GM23248 (cell line): ENCODE results near the gene ESYT2. TPM values are rescaled to one million over a fixed set of nuclear protein-coding genes. Genes with fewer than 3 reads are reported as not detected.

Source experiments
- DNase-seq: peaks from one replicate; pipeline ENCODE4 v3.0.0-alpha.2; 2015
- H2AFZ ChIP-seq: fragments of 200-600 bp; sonication (generic); 2 replicates; pipeline ENCODE4 v1.6.1; 2016; ENCODE audit warnings: antibody characterized with exemption
- H3F3A ChIP-seq: fragments of 200-600 bp; sonication (generic); 2 replicates; pipeline ENCODE4 v1.6.1; 2016; ENCODE audit warnings: mild to moderate bottlenecking, antibody characterized with exemption, mixed run types; ENCODE audit not compliant: insufficient read depth
- H3K27ac ChIP-seq: fragments of 200-600 bp; sonication (generic); 2 replicates; pipeline ENCODE4 v1.5.1; 2016; ENCODE audit warnings: mild to moderate bottlenecking
- H3K27me3 ChIP-seq: fragments of 200-600 bp; sonication (generic); replicated peaks from 2 replicates; pipeline ENCODE4 v1.6.1; 2016; ENCODE audit warnings: mild to moderate bottlenecking; ENCODE audit not compliant: insufficient read depth
- H3K36me3 ChIP-seq: fragments of 200-600 bp; sonication (generic); 2 replicates; pipeline ENCODE4 v1.6.1; 2016; ENCODE audit warnings: low read depth, mild to moderate bottlenecking
- H3K4me1 ChIP-seq: fragments of 200-600 bp; sonication (generic); 2 replicates; pipeline ENCODE4 v1.6.1; 2016; ENCODE audit warnings: mild to moderate bottlenecking; ENCODE audit not compliant: insufficient read depth
- H3K4me2 ChIP-seq: fragments of 200-600 bp; sonication (generic); one replicate; pipeline ENCODE4 v1.6.1; 2016; ENCODE audit warnings: mild to moderate bottlenecking; ENCODE audit not compliant: unreplicated experiment
- H3K4me3 ChIP-seq: fragments of 200-600 bp; sonication (generic); 2 replicates; pipeline ENCODE4 v1.5.1; 2016; ENCODE audit warnings: mild to moderate bottlenecking
- H3K79me2 ChIP-seq: fragments of 200-600 bp; sonication (generic); 2 replicates; pipeline ENCODE4 v1.6.1; 2016; ENCODE audit warnings: mild to moderate bottlenecking; ENCODE audit not compliant: insufficient read depth
- H3K9ac ChIP-seq: fragments of 200-600 bp; sonication (generic); 2 replicates; pipeline ENCODE4 v1.6.1; 2016; ENCODE audit warnings: mild to moderate bottlenecking
- H3K9me2 ChIP-seq: fragments of 200-600 bp; sonication (generic); 2 replicates; pipeline ENCODE4 v1.6.1; 2016; ENCODE audit warnings: mixed run types, mild to moderate bottlenecking, moderate library complexity; ENCODE audit not compliant: insufficient read depth
- H3K9me3 ChIP-seq: fragments of 200-600 bp; sonication (generic); one replicate; pipeline ENCODE4 v1.6.1; 2017; ENCODE audit warnings: low read depth
- H4K20me1 ChIP-seq: fragments of 200-600 bp; sonication (generic); 2 replicates; pipeline ENCODE4 v1.6.0; 2016; ENCODE audit not compliant: insufficient read depth
- EZH2 ChIP-seq: fragments of 200-600 bp; sonication (generic); IDR thresholded peaks from 2 replicates; pipeline ENCODE4 v1.6.1; 2018; ENCODE audit warnings: antibody characterized with exemption, mild to moderate bottlenecking; ENCODE audit not compliant: insufficient read depth, poor library complexity, severe bottlenecking
- EZH2phosphoT487 ChIP-seq: fragments of 200-600 bp; sonication (generic); IDR thresholded peaks from 2 replicates; pipeline ENCODE4 v1.6.1; 2018; ENCODE audit warnings: antibody characterized with exemption, moderate library complexity, mild to moderate bottlenecking, low read depth; ENCODE audit not compliant: insufficient read depth
- WGBS, 2 experiments: methylation state at CpG; one replicate each; pipeline ENCODE4 v1.1.6; 2015 to 2017; ENCODE audit warnings: low lambda C conversion rate in 2 of 2, low coverage in 1 of 2; ENCODE audit errors: missing lambda C conversion rate in 2 of 2; 5-methylcytosine and 5-hydroxymethylcytosine counted together
- in situ Hi-C: fragments of 300-500 bp; cut with MboI; formaldehyde crosslinking; loops from 2 replicates; pipeline ENCODE4 v1.15.0; 2020
- polyA plus RNA-seq: library from polyadenylated mRNA; unstranded; fragments of >200 nt; fragmentation: Nextera tagmentation; extraction: Ambion mirVana; gene quantifications from 2 replicates; pipeline ENCODE4 v1.2.1, GENCODE V29; 2016
- total RNA-seq: library from RNA; depleted of rRNA; stranded (reverse); fragments of >200 nt; shearing (Covaris generic); gene quantifications from 2 replicates; pipeline ENCODE4 v1.2.3, GENCODE V29; 2014

Gene ESYT2
- total and polyA plus RNA-seq, 2 experiments from 2014 or later, result 49.9 to 129 TPM

DNA sequence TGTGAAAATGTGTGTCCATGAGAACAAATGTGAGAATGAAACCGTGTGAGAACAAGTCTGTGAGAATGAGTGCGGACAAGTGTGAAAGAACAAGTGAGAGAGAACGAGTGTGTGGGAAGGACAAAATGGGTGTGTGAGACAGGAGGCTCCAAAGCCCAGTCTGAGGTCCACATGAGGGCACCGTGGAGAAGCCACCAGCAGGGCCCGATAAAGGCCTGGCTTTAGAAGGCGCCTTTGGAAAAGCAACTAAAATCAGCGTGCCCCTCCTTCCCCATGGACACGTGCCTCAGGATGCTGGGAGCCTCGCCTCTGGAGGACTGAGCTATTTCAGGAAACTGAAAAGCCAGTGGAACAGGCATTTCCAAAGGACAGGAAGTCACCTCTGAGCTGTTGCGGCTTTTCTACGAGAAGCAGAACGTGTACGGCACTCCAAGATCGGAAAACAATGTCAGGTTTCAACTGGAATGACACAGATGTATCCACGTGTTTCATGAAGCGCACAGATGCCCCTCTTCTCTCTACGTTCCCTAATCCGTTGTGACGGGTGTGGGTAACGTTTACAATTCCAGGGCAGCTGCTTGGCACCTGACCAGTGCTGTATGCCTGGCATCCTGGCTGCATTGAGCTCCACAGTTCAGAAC, 46.4 kb downstream of the ESYT2 start:
- WGBS, 2 experiments, result 61 to 63% methylated on average over 20 of the region's 20 CpGs
- in situ Hi-C loops, result no loop called here
- no peak overlapping the region for H3K27ac ChIP-seq

GRCh38 chr7:158781974-158782664, 47.2 kb downstream of the ESYT2 start:
- Histone ChIP-seq H2AFZ (no peak overlapping the region), H3K9me3 (no peaks in the 10 kb centered on the region), H3K36me3 (peaks cover 29% of the 10 kb centered on the region), H3K4me1 (no peaks in the 10 kb centered on the region), H3K4me3 (no peak overlapping the region), H3K27ac (no peak overlapping the region), H3K27me3 (no peaks in the 10 kb centered on the region), H4K20me1 (no peaks in the 10 kb centered on the region), H3K4me2 (no peak overlapping the region), H3K9me2 (no peaks in the 10 kb centered on the region), H3K79me2 (peaks cover 34% of the 10 kb centered on the region), H3F3A (peaks cover 39% of the 10 kb centered on the region), H3K9ac (no peak overlapping the region)
- in situ Hi-C loops, result no loop called here
- WGBS, 2 experiments, result 89% methylated on average over 16 to 17 of the region's 17 CpGs
- TF ChIP-seq EZH2phosphoT487 (no peak), EZH2 (no peak)
- no peak for DNase-seq

More for the DNA sequence above, 46.4 kb downstream of the ESYT2 start:
- no peaks in the 10 kb centered on the region for H3K9me3 ChIP-seq
- H3K4me3 ChIP-seq, result no peak overlapping the region
- no peaks in the 10 kb centered on the region for H3K27me3 ChIP-seq
- no peak overlapping the region for H3K4me2 ChIP-seq
- H3K9me2 ChIP-seq, result no peaks in the 10 kb centered on the region
- peaks cover 35% of the 10 kb centered on the region for H3K36me3 ChIP-seq
- H2AFZ ChIP-seq, result no peak overlapping the region
- no peak for TF ChIP-seq EZH2phosphoT487
- no peak for TF ChIP-seq EZH2
- no peaks in the 10 kb centered on the region for H3K4me1 ChIP-seq
- no peaks in the 10 kb centered on the region for H4K20me1 ChIP-seq
- H3K9ac ChIP-seq, result no peak overlapping the region
- DNase-seq, result peak; percentile 85
- peaks cover 26% of the 10 kb centered on the region for H3K79me2 ChIP-seq
- H3F3A ChIP-seq, result peaks cover 47% of the 10 kb centered on the region

GRCh38 chr7:158781217-158781973, 47.9 kb downstream of the ESYT2 start:
- H3K9me2 ChIP-seq, result no peaks in the 10 kb centered on the region
- TF ChIP-seq EZH2, result no peak
- TF ChIP-seq EZH2phosphoT487, result no peak
- H3K79me2 ChIP-seq, result peaks cover 41% of the 10 kb centered on the region
- H3K27me3 ChIP-seq, result no peaks in the 10 kb centered on the region
- peaks cover 29% of the 10 kb centered on the region for H3K36me3 ChIP-seq
- no peak overlapping the region for H3K27ac ChIP-seq
- H2AFZ ChIP-seq, result no peak overlapping the region
- 96 to 99% methylated on average over 21 to 23 of the region's 23 CpGs for WGBS, 2 experiments
- no peak overlapping the region for H3K4me2 ChIP-seq
- no peak for DNase-seq
- H3K4me1 ChIP-seq, result no peaks in the 10 kb centered on the region
- H3K9me3 ChIP-seq, result no peaks in the 10 kb centered on the region
- H3F3A ChIP-seq, result peaks cover 36% of the 10 kb centered on the region
- H3K9ac ChIP-seq, result no peak overlapping the region
- no peaks in the 10 kb centered on the region for H4K20me1 ChIP-seq
- H3K4me3 ChIP-seq, result no peak overlapping the region
- in situ Hi-C loops, result no loop called here
